ENCODE results near the gene PLAAT3.
"Not testable (repeated sequence)": the region's sequence is repeated elsewhere in the genome, so short reads cannot be mapped to it uniquely, and the experiment has no call there.

Gene PLAAT3

GRCh38 chr11:63608353-63609345 lies 5.6 kb downstream of the PLAAT3 start:
- DNase-seq: no peak

- no peak for DNase-seq
These were observed 11.1 kb downstream of the PLAAT3 start for GRCh38 chr11:63603180-63603518.

- DNase-seq: not testable (repeated sequence)
These were observed 11.7 kb downstream of the PLAAT3 start for GRCh38 chr11:63602290-63603179.

- DNase-seq: no peak
These were observed 14.8 kb downstream of the PLAAT3 start for GRCh38 chr11:63599211-63600122.

GRCh38 chr11:63598556-63598955 lies 15.7 kb downstream of the PLAAT3 start:
- no peak for DNase-seq

GRCh38 chr11:63595296-63595695 lies 18.9 kb downstream of the PLAAT3 start:
- no peak for DNase-seq

GRCh38 chr11:63592975-63593395 lies 21.2 kb downstream of the PLAAT3 start:
- no peak for DNase-seq

GRCh38 chr11:63590024-63590788 lies 24.0 kb downstream of the PLAAT3 start:
- no peak for DNase-seq

GRCh38 chr11:63589000-63589399 lies 25.2 kb downstream of the PLAAT3 start:
- no peak for DNase-seq

- DNase-seq: no peak
These were observed 27.6 kb downstream of the PLAAT3 start for GRCh38 chr11:63586451-63587166.

- no peak for DNase-seq
These were observed 30.9 kb downstream of the PLAAT3 start for GRCh38 chr11:63583357-63583677.

GRCh38 chr11:63581224-63581623 lies 33.0 kb downstream of the PLAAT3 start:
- DNase-seq: not testable (repeated sequence)

GRCh38 chr11:63578882-63579281 lies 35.4 kb downstream of the PLAAT3 start:
- DNase-seq: not testable (repeated sequence)

- no peak for DNase-seq
These were observed 39.2 kb downstream of the PLAAT3 start for GRCh38 chr11:63574856-63575602.

GRCh38 chr11:63573881-63574855 lies 40.1 kb downstream of the PLAAT3 start:
- DNase-seq: peak; percentile 88

- DNase-seq: no peak
These were observed 42.1 kb downstream of the PLAAT3 start for GRCh38 chr11:63572026-63572688.

- no peak for DNase-seq
These were observed 44.7 kb downstream of the PLAAT3 start for GRCh38 chr11:63569570-63569969.

- peak; percentile 73 for DNase-seq
These were observed 47.0 kb downstream of the PLAAT3 start for GRCh38 chr11:63567044-63567840.

All from DMS153 (cell line).